HEK293 (cell line): ENCODE data around the gene TBC1D5.

Source experiments
- KLF1 ChIP-seq: fragments of 450-650 bp; formaldehyde crosslinking; IDR thresholded peaks from 2 replicates; pipeline ENCODE4 v1.5.1; 2016; ENCODE audit warnings: missing biosample characterization, missing genetic modification characterization
- PBX3 ChIP-seq: sonication (generic); formaldehyde crosslinking; IDR thresholded peaks from 2 replicates; pipeline ENCODE4 v1.8.1; 2022; ENCODE audit warnings: mild to moderate bottlenecking, moderate library complexity, missing genetic modification reagents
- PRDM1 ChIP-seq: fragments of 450-650 bp; formaldehyde crosslinking; IDR thresholded peaks from 2 replicates; pipeline ENCODE4; 2016; ENCODE audit warnings: missing biosample characterization, missing genetic modification characterization
- PRDM4 ChIP-seq: fragments of 450-650 bp; formaldehyde crosslinking; IDR thresholded peaks from 2 replicates; pipeline ENCODE4 v1.5.1; 2017; ENCODE audit warnings: missing biosample characterization, missing genetic modification characterization
- PRDM6 ChIP-seq: fragments of 450-650 bp; formaldehyde crosslinking; IDR thresholded peaks from 2 replicates; pipeline ENCODE4 v1.5.1; 2017; ENCODE audit warnings: missing biosample characterization, missing genetic modification characterization
- RBAK ChIP-seq: fragments of 450-650 bp; formaldehyde crosslinking; IDR thresholded peaks from 2 replicates; pipeline ENCODE4 v1.5.1; 2016; ENCODE audit warnings: missing biosample characterization, missing genetic modification characterization
- SP3 ChIP-seq: fragments of 450-650 bp; formaldehyde crosslinking; IDR thresholded peaks from 2 replicates; pipeline ENCODE4 v1.5.1; 2016; ENCODE audit warnings: missing biosample characterization, missing genetic modification characterization
- ZBTB1 ChIP-seq: fragments of 450-650 bp; formaldehyde crosslinking; IDR thresholded peaks from 2 replicates; pipeline ENCODE4 v1.5.1; 2016; ENCODE audit warnings: missing biosample characterization, missing genetic modification characterization
- ZIC2 ChIP-seq: fragments of 450-650 bp; formaldehyde crosslinking; IDR thresholded peaks from 2 replicates; pipeline ENCODE4 v1.5.1; 2016; ENCODE audit warnings: missing biosample characterization, missing genetic modification characterization
- ZNF155 ChIP-seq: fragments of 450-650 bp; formaldehyde crosslinking; IDR thresholded peaks from 2 replicates; pipeline ENCODE4 v1.5.1; 2016; ENCODE audit warnings: missing biosample characterization, missing genetic modification characterization
- ZNF19 ChIP-seq: fragments of 450-650 bp; formaldehyde crosslinking; IDR thresholded peaks from 2 replicates; pipeline ENCODE4; 2016; ENCODE audit warnings: missing biosample characterization, missing genetic modification characterization, low read depth
- ZNF202 ChIP-seq: fragments of 450-650 bp; formaldehyde crosslinking; IDR thresholded peaks from 2 replicates; pipeline ENCODE4 v1.5.1; 2016; ENCODE audit warnings: missing biosample characterization, missing genetic modification characterization, borderline replicate concordance
- ZNF23 ChIP-seq: fragments of 450-650 bp; formaldehyde crosslinking; IDR thresholded peaks from 2 replicates; pipeline ENCODE4 v1.5.1; 2016; ENCODE audit warnings: missing biosample characterization, missing genetic modification characterization, borderline replicate concordance
- ZNF24 ChIP-seq: fragments of 450-650 bp; formaldehyde crosslinking; IDR thresholded peaks from 2 replicates; pipeline ENCODE4 v1.5.1; 2016; ENCODE audit warnings: missing biosample characterization, missing genetic modification characterization
- ZNF302 ChIP-seq: fragments of 450-650 bp; formaldehyde crosslinking; IDR thresholded peaks from 2 replicates; pipeline ENCODE4 v1.5.1; 2016; ENCODE audit warnings: missing biosample characterization, missing genetic modification characterization, low read depth
- ZNF518A ChIP-seq: fragments of 450-650 bp; formaldehyde crosslinking; conservative IDR thresholded peaks from 2 replicates; pipeline ENCODE4 v1.5.1; 2016; ENCODE audit warnings: low read depth, missing biosample characterization, missing genetic modification characterization
- ZNF561 ChIP-seq: fragments of 450-650 bp; IDR thresholded peaks from 2 replicates; pipeline ENCODE4 v1.5.1; 2018; ENCODE audit warnings: missing biosample characterization, missing genetic modification characterization, borderline replicate concordance
- ZNF585B ChIP-seq: fragments of 450-650 bp; formaldehyde crosslinking; IDR thresholded peaks from 2 replicates; pipeline ENCODE4 v1.5.1; 2016; ENCODE audit warnings: missing biosample characterization, missing genetic modification characterization
- ZNF639 ChIP-seq: fragments of 450-650 bp; formaldehyde crosslinking; IDR thresholded peaks from 2 replicates; pipeline ENCODE4 v1.5.1; 2016; ENCODE audit warnings: missing biosample characterization, missing genetic modification characterization
- ZNF692 ChIP-seq: fragments of 450-650 bp; formaldehyde crosslinking; IDR thresholded peaks from 2 replicates; pipeline ENCODE4 v1.5.1; 2016; ENCODE audit warnings: missing biosample characterization, missing genetic modification characterization
- ZNF701 ChIP-seq: fragments of 450-650 bp; formaldehyde crosslinking; IDR thresholded peaks from 2 replicates; pipeline ENCODE4 v1.5.1; 2016; ENCODE audit warnings: missing biosample characterization, missing genetic modification characterization
- ZNF704 ChIP-seq: fragments of 450-650 bp; formaldehyde crosslinking; IDR thresholded peaks from 2 replicates; pipeline ENCODE4 v1.5.1; 2016; ENCODE audit warnings: missing biosample characterization, missing genetic modification characterization
- ZNF792 ChIP-seq: fragments of 450-650 bp; formaldehyde crosslinking; IDR thresholded peaks from 2 replicates; pipeline ENCODE4 v1.5.1; 2016; ENCODE audit warnings: missing biosample characterization, missing genetic modification characterization
- ZNF843 ChIP-seq: fragments of 450-650 bp; formaldehyde crosslinking; IDR thresholded peaks from 2 replicates; pipeline ENCODE4 v1.5.1; 2016; ENCODE audit warnings: missing biosample characterization, missing genetic modification characterization

The TBC1D5 gene

GRCh38 chr3:17742102-17742879 lies at the start of gene TBC1D5 (continued):
- TF ChIP-seq ZNF23 (tag by site-specific recombination) (no peak), PRDM1 (tag by site-specific recombination) (no peak), ZNF302 (tag by site-specific recombination) (no peak), PRDM4 (tag by site-specific recombination) (peak; percentile 67), PRDM6 (peak; percentile 16; the same call in 1 of the 2 replicates), ZNF202 (tag by site-specific recombination) (no peak), ZBTB1 (tag by site-specific recombination) (peak; percentile 80; the same call in 1 of the 2 replicates), ZNF704 (tag by site-specific recombination) (no peak), ZNF518A (tag by site-specific recombination) (0 out of 2 replicates have a peak, but pooled peaks have one; percentile 28), PBX3 (0 out of 2 replicates have a peak, but pooled peaks have one; percentile 22), ZNF585B (peak; percentile 30; the same call in 1 of the 2 replicates), ZNF561 (peak; percentile 90; the same call in 1 of the 2 replicates), ZNF692 (tag by site-specific recombination) (peak; percentile 89), ZNF24 (tag by site-specific recombination) (peak; percentile 92), KLF1 (tag by site-specific recombination) (peak; percentile 85), ZNF843 (peak; percentile 80), ZNF155 (tag by site-specific recombination) (no peak), RBAK (tag by site-specific recombination) (no peak), ZNF639 (tag by site-specific recombination) (peak; percentile 72; the same call in 1 of the 2 replicates), ZNF792 (tag by site-specific recombination) (peak; percentile 77), ZIC2 (tag by site-specific recombination) (peak; percentile 93), SP3 (tag by site-specific recombination) (peak; percentile 83), ZNF19 (tag by site-specific recombination) (no peak), ZNF701 (tag by site-specific recombination) (no peak)
